Fibroblast of lung (primary cell): ENCODE data around the gene GMFB.

ENCODE experiments used
- EZH2 ChIP-seq: IDR thresholded peaks from 2 replicates; pipeline ENCODE4 v1.5.1; 2012; ENCODE audit warnings: low read length, control low read depth, mild to moderate bottlenecking; ENCODE audit errors: missing control alignments
- TF ChIP-seq, protein P1 (sequence below), 2 donors: IDR thresholded peaks in 1 of 2; conservative IDR thresholded peaks in 1 of 2; 1 replicate in 1 of 2; 2 replicates in 1 of 2; pipeline ENCODE4 v1.5.1; 2011 to 2012; ENCODE audit warnings: low read length in 2 of 2, control low read depth in 1 of 2, inconsistent platforms in 1 of 2, low read depth in 1 of 2, mild to moderate bottlenecking in 1 of 2

DNA sequence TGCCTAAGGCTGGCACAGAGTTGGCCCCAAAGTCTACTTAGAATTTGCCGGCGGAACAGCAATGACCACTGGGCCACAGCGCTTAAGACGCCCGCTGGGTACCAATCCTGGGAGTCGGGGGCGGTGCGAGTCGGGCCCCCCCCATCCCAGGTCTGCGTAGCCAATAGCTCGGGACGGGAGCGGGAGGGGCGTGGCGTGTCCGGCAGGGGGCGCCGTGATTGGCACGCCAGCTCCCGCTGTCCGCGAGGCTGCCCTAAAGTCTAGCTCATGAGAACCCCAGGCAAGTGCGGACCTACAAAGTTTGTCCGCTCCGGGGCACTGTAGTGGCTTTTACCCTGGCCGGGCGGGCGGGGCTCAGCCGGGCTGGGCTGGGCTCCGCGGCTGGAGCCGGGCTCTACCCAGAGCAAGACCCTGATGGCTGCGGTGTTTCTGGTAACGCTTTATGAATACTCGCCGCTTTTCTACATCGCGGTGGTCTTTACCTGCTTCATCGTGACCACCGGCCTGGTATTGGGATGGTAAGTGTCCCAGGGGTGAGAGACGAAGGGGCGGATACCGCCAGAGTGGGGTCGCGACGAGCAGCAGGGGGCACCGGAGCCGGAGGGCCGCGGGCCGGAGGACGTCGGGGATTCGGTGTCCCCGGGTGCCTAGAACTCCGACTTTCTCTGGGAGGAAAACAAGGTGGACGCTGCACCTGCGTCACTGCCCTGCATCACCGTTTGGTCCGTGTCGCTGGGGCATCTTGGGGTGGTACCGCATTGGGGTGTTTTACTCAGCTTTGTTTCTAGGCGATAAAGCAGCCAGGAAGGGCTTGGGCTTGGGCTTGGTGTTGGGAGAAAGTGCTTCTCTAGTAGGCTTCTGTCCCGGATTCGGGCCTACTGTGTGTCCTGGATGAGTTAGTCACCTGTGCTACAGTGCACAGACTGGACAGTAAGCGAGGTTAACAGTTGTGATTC lies 21.0 kb upstream of the GMFB start, which contains the start of gene CGRRF1:
- TF ChIP-seq, protein P1, sequence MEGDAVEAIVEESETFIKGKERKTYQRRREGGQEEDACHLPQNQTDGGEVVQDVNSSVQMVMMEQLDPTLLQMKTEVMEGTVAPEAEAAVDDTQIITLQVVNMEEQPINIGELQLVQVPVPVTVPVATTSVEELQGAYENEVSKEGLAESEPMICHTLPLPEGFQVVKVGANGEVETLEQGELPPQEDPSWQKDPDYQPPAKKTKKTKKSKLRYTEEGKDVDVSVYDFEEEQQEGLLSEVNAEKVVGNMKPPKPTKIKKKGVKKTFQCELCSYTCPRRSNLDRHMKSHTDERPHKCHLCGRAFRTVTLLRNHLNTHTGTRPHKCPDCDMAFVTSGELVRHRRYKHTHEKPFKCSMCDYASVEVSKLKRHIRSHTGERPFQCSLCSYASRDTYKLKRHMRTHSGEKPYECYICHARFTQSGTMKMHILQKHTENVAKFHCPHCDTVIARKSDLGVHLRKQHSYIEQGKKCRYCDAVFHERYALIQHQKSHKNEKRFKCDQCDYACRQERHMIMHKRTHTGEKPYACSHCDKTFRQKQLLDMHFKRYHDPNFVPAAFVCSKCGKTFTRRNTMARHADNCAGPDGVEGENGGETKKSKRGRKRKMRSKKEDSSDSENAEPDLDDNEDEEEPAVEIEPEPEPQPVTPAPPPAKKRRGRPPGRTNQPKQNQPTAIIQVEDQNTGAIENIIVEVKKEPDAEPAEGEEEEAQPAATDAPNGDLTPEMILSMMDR (conservative IDR thresholded peaks at IDR 0.05 in 1 of 2, IDR thresholded peaks at IDR 0.05 in 1 of 2; ENCODE audit: low read depth in 1 of 2, low read length in 2 of 2), result peak; percentile 17 to 34
- no peak for TF ChIP-seq EZH2
